HCT116 (cell line): ENCODE results near the gene SPACDR. TPM values are rescaled to one million over a fixed set of nuclear protein-coding genes. Genes with fewer than 3 reads are reported as not detected.

Experiments
- ATAC-seq: fragments of 200-7000 bp; cut with Tn5 transposase; 2 replicates; pipeline ENCODE4 v1.9.1; 2020; ENCODE audit warnings: mild to moderate bottlenecking, moderate library complexity
- BruUV-seq: library from RNA; stranded (reverse); fragments of 400-500 nt; replicated peaks from 2 replicates; lab custom pipeline; 2021; lab: Mats Ljungman, UMichigan
- CTCF ChIA-PET: fragments of 300-600 bp; sonication (Branson Sonifier 250); formaldehyde crosslinking; loops from one replicate; lab custom pipeline; 2021; ENCODE audit warnings: antibody characterized with exemption; lab: Charles Lee
- POLR2A ChIA-PET: fragments of 300-600, 350-600 bp; sonication (Branson Sonifier 250); formaldehyde crosslinking; loops from one replicate; lab custom pipeline; 2021; ENCODE audit warnings: antibody characterized with exemption; lab: Charles Lee
- RAD21 ChIA-PET, 2 experiments: fragments of 300-600 bp; sonication (Branson Sonifier 250); formaldehyde crosslinking; loops; one replicate each; lab custom pipeline; 2023; ENCODE audit warnings: low total read pairs in 2 of 2; ENCODE audit not compliant: uncharacterized antibody in 2 of 2, unreplicated experiment in 2 of 2, low non-redundant PET in 1 of 2; lab: Charles Lee
- DNase-seq: peaks from one replicate; pipeline ENCODE4 v3.0.0-alpha.2; 2010; ENCODE audit warnings: low read depth, low spot score
- H2AFZ ChIP-seq: fragments of 200-600 bp; shearing (Covaris generic), sonication (generic); 2 replicates; pipeline ENCODE4 v1.6.1; 2017; ENCODE audit warnings: low read depth, mixed run types, mixed read lengths, antibody characterized with exemption, low read length; ENCODE audit not compliant: poor library complexity, severe bottlenecking
- H3K27ac ChIP-seq: 2 replicates; pipeline ENCODE4 v1.5.1; 2012; ENCODE audit warnings: low read depth, low read length
- H3K27me3 ChIP-seq: fragments of 200-600 bp; sonication (generic); 2 replicates; pipeline ENCODE4 v1.6.1; 2016; ENCODE audit warnings: mixed run types, low read length, mixed read lengths; ENCODE audit not compliant: insufficient read depth
- H3K36me3 ChIP-seq, 2 experiments: fragments of 200-500 bp in 1 of 2; fragments of 200-600 bp in 1 of 2; sonication (Bioruptor generic) in 1 of 2; sonication (generic) in 1 of 2; 2 replicates each; pipeline versions ENCODE4 v1.5.1 to v1.6.1; 2014 to 2016; ENCODE audit warnings: low read length in 2 of 2, inconsistent platforms in 1 of 2, mixed read lengths in 1 of 2, mixed run types in 1 of 2; ENCODE audit not compliant: insufficient read depth in 2 of 2, control insufficient read depth in 1 of 2
- H3K4me1 ChIP-seq, 2 experiments: fragments of 200-600 bp in 1 of 2; sonication (generic) in 1 of 2; 2 replicates each; pipeline versions ENCODE4 v1.5.1 to v1.6.1; 2012 to 2017; ENCODE audit warnings: low read length in 2 of 2, inconsistent platforms in 1 of 2, mild to moderate bottlenecking in 1 of 2, mixed read lengths in 1 of 2, mixed run types in 1 of 2, moderate library complexity in 1 of 2; ENCODE audit not compliant: insufficient read depth in 2 of 2, control insufficient read depth in 1 of 2
- H3K4me2 ChIP-seq: fragments of 200-600 bp; sonication (generic); 2 replicates; pipeline ENCODE4 v1.6.1; 2017; ENCODE audit warnings: mixed run types, low read length, mixed read lengths
- H3K4me3 ChIP-seq, 2 experiments: fragments of 200-600 bp in 1 of 2; sonication (generic) in 1 of 2; replicated peaks in 1 of 2; 2 replicates each; pipeline ENCODE4 v1.5.1; 2011 to 2016; ENCODE audit warnings: low read length in 2 of 2, control low read depth in 1 of 2, low read depth in 1 of 2, mild to moderate bottlenecking in 1 of 2, mixed read lengths in 1 of 2, mixed run types in 1 of 2
- H3K79me2 ChIP-seq: fragments of 200-600 bp; sonication (generic); 2 replicates; pipeline ENCODE4 v1.6.1; 2017; ENCODE audit warnings: mild to moderate bottlenecking, mixed run types, low read length, moderate library complexity, mixed read lengths; ENCODE audit not compliant: insufficient read depth
- H3K9ac ChIP-seq: fragments of 200-600 bp; sonication (generic); 2 replicates; pipeline ENCODE4 v1.6.1; 2016; ENCODE audit warnings: low read length, mixed read lengths
- H3K9me2 ChIP-seq: fragments of 200-600 bp; sonication (generic), shearing (Covaris generic); 2 replicates; pipeline ENCODE4 v1.6.1; 2017; ENCODE audit warnings: mixed run types, mild to moderate bottlenecking, moderate library complexity; ENCODE audit not compliant: insufficient read depth
- H3K9me3 ChIP-seq, 2 experiments: fragments of 200-500 bp in 1 of 2; fragments of 200-600 bp in 1 of 2; sonication (Bioruptor generic) in 1 of 2; sonication (generic) in 1 of 2; 2 replicates each; pipeline ENCODE4 v1.6.1; 2014 to 2017; ENCODE audit warnings: low read length in 2 of 2, mixed read lengths in 2 of 2, inconsistent platforms in 1 of 2, low read depth in 1 of 2, mild to moderate bottlenecking in 1 of 2, mixed run types in 1 of 2, moderate library complexity in 1 of 2; ENCODE audit not compliant: control insufficient read depth in 1 of 2, insufficient read depth in 1 of 2
- H4K20me1 ChIP-seq: fragments of 200-600 bp; sonication (generic), shearing (Covaris generic); 2 replicates; pipeline ENCODE4 v1.6.1; 2017; ENCODE audit warnings: mixed run types, mild to moderate bottlenecking, moderate library complexity; ENCODE audit not compliant: insufficient read depth
- ATF3 ChIP-seq: IDR thresholded peaks from 2 replicates; pipeline ENCODE4 v1.6.1; 2012
- JUND ChIP-seq: IDR thresholded peaks from 2 replicates; pipeline ENCODE4 v1.6.1; 2012
- POLR2A ChIP-seq: IDR thresholded peaks from 2 replicates; pipeline ENCODE4 v1.7.0; 2011; ENCODE audit warnings: borderline replicate concordance; ENCODE audit not compliant: insufficient read depth, insufficient read length; ENCODE audit errors: extremely low read depth
- SIN3A ChIP-seq: IDR thresholded peaks from 2 replicates; pipeline ENCODE4 v1.6.1; 2012; ENCODE audit warnings: low read depth
- ZFX ChIP-seq: fragments of 450-650 bp; IDR thresholded peaks from 2 replicates; pipeline ENCODE4 v1.6.1; 2017
- intact Hi-C: fragments of 100-400 bp; cut with micrococcal nuclease; formaldehyde crosslinking; loops from 2 replicates; pipeline ENCODE4 v1.10.0; 2022
- total RNA-seq: library from RNA; stranded (reverse); gene quantifications from one replicate; pipeline ENCODE4 v1.2.1, GENCODE V29; 2021; ENCODE audit not compliant: unreplicated experiment
- TF ChIP-seq, protein P1 (sequence below): IDR thresholded peaks from 2 replicates; pipeline ENCODE4 v1.6.1; 2011; ENCODE audit warnings: mild to moderate bottlenecking, low read length, moderate library complexity; ENCODE audit not compliant: insufficient replicate concordance; ENCODE audit errors: extremely low read depth

The SPACDR gene
- total RNA-seq, 1 experiment from 2014 or later, result 1.7 TPM

DNA sequence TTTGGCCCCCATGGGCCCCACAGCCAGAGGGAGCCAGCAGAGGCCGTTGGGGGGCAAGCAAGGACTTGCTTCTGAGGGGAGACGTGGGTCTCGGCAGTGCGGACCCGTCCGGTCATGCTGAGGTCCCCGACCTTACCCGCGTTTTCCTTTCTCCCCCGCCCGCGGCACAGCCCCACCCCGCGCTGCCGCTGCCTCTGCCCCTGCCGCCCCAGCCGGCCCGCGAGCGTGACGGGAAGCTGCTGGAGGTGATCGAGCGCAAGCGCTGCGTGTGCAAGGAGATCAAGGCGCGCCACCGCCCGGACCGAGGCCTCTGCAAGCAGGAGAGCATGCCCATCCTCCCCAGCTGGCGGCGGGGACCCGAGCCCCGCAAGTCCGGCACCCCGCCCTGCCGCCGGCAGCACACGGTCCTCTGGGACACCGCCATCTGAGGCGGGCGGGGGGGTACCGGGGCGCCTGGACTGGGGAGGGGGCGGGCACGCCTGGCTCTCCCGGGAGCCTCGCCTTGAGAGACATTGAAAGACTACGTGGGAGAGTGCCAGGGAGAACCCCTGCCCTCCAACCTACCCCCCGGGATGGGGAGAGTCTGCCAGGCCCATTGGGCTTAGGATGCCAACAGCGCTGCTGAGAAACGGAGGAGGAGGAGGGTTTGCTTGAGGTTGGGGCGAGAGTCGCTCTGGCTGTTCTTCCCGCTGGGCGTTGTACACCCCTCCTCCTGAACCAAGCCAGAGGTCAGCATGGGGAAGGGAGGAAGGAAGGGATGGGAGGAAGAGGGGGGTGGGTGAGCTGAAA lies 29.6 kb upstream of the SPACDR start:
- ChIA-PET CTCF (no interaction called here), RAD21 (no interaction called here), POLR2A (no interaction called here)
- Histone ChIP-seq H4K20me1 (no peaks in the 10 kb centered on the region), H3K4me3 (no peak overlapping the region), H3K36me3 (no peaks in the 10 kb centered on the region), H3K27ac (no peak overlapping the region), H2AFZ (no peak overlapping the region), H3K9me3 (no peaks in the 10 kb centered on the region), H3K27me3 (no peaks in the 10 kb centered on the region), H3K9ac (no peak overlapping the region), H3K4me1 (no peaks in the 10 kb centered on the region), H3K4me2 (no peak overlapping the region), H3K79me2 (no peaks in the 10 kb centered on the region), H3K9me2 (no peaks in the 10 kb centered on the region)
- intact Hi-C loops, result no loop called here
- TF ChIP-seq POLR2A (no peak), ATF3 (no peak), SIN3A (no peak), ZFX (no peak), JUND (no peak)
- TF ChIP-seq, protein P1, sequence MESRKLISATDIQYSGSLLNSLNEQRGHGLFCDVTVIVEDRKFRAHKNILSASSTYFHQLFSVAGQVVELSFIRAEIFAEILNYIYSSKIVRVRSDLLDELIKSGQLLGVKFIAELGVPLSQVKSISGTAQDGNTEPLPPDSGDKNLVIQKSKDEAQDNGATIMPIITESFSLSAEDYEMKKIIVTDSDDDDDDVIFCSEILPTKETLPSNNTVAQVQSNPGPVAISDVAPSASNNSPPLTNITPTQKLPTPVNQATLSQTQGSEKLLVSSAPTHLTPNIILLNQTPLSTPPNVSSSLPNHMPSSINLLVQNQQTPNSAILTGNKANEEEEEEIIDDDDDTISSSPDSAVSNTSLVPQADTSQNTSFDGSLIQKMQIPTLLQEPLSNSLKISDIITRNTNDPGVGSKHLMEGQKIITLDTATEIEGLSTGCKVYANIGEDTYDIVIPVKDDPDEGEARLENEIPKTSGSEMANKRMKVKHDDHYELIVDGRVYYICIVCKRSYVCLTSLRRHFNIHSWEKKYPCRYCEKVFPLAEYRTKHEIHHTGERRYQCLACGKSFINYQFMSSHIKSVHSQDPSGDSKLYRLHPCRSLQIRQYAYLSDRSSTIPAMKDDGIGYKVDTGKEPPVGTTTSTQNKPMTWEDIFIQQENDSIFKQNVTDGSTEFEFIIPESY, result no peak
- BruUV-seq, result no TSS peak
- ATAC-seq, result no peak
- no peak for DNase-seq
